Motor neuron (in vitro differentiated cells): Measurements from ENCODE around the gene UNC13C. TPM values are rescaled to one million over a fixed set of nuclear protein-coding genes. Genes with fewer than 3 reads are reported as not detected.

Experiments used
- ATAC-seq, 8 experiments: fragments of 200-7000 bp; cut with Tn5 transposase; replicated peaks in 6 of 8; 2 replicates each; pipeline ENCODE4 v1.8.0; 2021; ENCODE audit warnings: mild to moderate bottlenecking in 8 of 8, moderate library complexity in 8 of 8
- H3K27ac ChIP-seq, 2 donors: fragments of 250-450 bp; sonication (Bioruptor Pico); 2 replicates each; pipeline ENCODE4 v1.9.0; 2021; ENCODE audit warnings: antibody characterized with exemption in 2 of 2, mild to moderate bottlenecking in 2 of 2, moderate library complexity in 1 of 2
- H3K4me1 ChIP-seq, 2 donors: fragments of 250-450 bp; sonication (Bioruptor Pico); replicated peaks in 1 of 2; 2 replicates each; pipeline ENCODE4 v1.6.1; 2021; ENCODE audit warnings: antibody characterized with exemption in 2 of 2, mild to moderate bottlenecking in 2 of 2, moderate library complexity in 1 of 2
- H3K4me3 ChIP-seq, 5 donors: fragments of 250-450 bp; sonication (Bioruptor Pico); 2 replicates each; pipeline ENCODE4 v1.9.0; 2021; ENCODE audit warnings: antibody characterized with exemption in 5 of 5, mild to moderate bottlenecking in 5 of 5, moderate library complexity in 4 of 5
- WGBS, 10 experiments: fragments of 450-650 bp; shearing (Covaris generic); methylation state at CpG; one replicate each; pipeline ENCODE4 v1.0.0; 2022; 5-methylcytosine and 5-hydroxymethylcytosine counted together
- in situ Hi-C, 9 experiments: fragments of 400-800 bp; cut with MboI; loops; one replicate each; pipeline ENCODE4 v1.15.0; 2021; ENCODE audit warnings: low sequenced_read_pairs in 9 of 9, low pct_unique_long_range_greater_than_20kb in 2 of 9; ENCODE audit not compliant: unreplicated experiment in 9 of 9
- total RNA-seq, 8 experiments: library from RNA; unstranded; fragments of 300-600 nt; gene quantifications; 2 replicates each; pipeline versions ENCODE4 v1.2.3 to v1.2.4, GENCODE V29; 2022

UNC13C gene
- total RNA-seq, 8 experiments from 2014 or later: 0.10 to 1.1 (median 0.26) TPM; not detected in 2

DNA sequence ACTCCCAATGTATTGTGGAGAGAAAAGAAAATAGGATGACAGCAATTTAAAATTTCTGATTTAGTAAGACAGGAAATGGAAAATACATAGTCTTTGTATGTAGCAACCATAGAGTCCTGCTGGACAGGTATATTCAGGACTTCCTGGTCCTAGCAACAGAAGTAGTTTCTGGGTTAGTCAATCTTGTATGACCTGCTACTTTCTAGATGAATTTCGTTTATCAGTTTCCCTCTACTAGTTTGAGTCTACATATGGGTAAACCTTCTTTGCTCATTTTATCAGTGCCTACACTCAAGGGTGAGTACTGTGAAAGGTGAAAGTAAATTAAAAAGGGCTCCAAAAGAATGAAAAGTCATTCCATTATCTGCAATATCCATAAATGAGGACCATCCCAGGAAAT, 309.8 kb downstream of the UNC13C start:
- in situ Hi-C loops: no loop called here
- no peak for ATAC-seq
- no peak overlapping the region for H3K4me3 ChIP-seq
- no peak overlapping the region for H3K27ac ChIP-seq
- no peaks in the 10 kb centered on the region for H3K4me1 ChIP-seq
- 0 to 80% (median 39%) methylated on average over 1 of the region's 1 CpG; no CpG with 5 or more reads in 2 of the 10 experiments for WGBS, 10 experiments

DNA sequence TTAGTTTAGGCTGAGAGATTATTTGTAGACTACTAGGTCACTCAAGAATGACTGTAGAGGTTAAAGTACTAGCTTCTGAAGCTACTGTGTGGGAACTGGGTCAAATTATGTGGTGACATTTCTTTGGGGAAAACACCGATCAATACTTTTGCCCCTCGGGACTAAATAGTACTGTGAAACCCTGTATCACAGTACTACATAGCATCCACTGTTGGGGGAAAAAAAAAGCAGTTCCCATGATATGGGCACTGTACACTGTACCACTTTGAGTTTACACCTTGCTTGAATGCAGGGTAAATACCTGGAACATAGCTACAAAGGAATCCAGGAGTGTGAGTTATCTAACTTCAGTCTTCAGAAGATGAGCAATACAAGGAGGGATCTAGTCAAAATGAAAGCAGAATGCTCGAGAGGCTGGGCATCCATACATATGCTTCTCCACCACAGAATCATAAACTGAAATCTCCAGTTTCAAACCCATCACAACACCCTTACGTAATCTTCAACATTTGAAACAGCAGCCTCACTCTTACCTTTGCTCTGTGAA, 311.4 kb downstream of the UNC13C start:
- Histone ChIP-seq H3K4me3 (no peak overlapping the region), H3K4me1 (no peaks in the 10 kb centered on the region), H3K27ac (no peak overlapping the region)
- 33 to 100% (median 63%) methylated on average over 1 to 4 of the region's 4 CpGs; no CpG with 5 or more reads in 2 of the 10 experiments for WGBS, 10 experiments
- no peak for ATAC-seq
- in situ Hi-C loops: no loop called here

DNA sequence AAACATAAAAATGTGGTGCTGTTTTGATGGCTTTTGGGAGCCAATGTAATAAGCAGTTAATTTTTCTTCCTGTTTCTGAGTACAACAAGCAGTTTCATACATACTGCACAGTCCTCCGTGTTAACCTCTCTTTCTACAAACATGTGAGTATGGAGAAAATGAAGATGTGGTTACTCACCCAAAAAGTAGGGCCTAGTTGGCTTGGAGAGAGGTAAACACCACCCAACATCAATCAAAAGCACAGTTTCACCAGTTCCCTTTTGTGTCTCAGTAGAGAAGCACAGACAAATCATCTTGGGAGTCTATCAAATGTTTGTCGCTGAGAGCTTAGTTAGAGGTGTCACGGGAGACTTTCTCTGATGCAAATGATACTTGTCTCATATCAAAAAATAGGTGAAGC, 320.2 kb downstream of the UNC13C start:
- in situ Hi-C loops: no loop called here

DNA sequence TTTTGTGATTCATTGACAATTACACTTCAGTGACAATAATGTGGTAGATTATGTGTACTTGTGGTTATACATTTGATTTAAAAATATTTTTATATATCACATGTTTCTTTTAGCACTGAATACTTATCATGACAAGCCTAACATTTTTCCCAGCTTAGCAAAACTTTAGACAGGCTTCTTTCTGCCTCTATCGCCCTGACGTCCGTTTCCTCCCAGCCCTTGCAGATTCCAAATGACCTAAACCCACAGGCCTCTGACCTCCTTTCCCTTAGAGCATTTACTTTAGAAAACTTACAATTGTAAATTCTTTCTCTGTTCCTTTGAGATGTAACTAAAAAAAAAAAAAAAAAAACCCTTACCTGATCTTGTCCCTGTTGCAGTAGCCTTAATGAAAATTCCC, 326.1 kb downstream of the UNC13C start:
- in situ Hi-C loops: no loop called here
- WGBS, 10 experiments: 13 to 100% (median 66%) methylated on average over 1 to 3 of the region's 3 CpGs

More for the DNA sequence above, 320.2 kb downstream of the UNC13C start:
- 0 to 100% (median 68%) methylated on average over 1 to 3 of the region's 3 CpGs for WGBS, 10 experiments
- Histone ChIP-seq H3K4me1 (no peaks in the 10 kb centered on the region), H3K27ac (no peak overlapping the region), H3K4me3 (no peak overlapping the region)
- no peak for ATAC-seq

DNA sequence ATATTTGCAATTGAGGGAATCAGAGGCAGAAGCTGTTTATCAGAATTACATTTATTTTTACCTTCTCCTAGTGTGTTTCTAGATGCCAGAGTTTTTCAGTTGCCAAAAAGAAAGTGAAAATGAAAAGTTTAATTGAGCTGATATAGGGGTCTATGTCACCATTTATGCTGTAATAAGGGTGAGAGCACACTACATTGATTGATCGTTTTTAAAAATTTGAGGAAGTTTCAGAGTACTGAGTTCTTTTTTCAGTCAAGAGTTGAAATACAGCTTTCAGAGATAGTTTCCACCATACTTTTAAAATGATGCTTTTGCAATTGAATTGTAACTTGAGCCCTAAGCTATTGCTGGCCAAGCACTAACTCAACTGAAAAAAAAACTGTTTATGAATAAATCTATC, 326.9 kb downstream of the UNC13C start:
- Histone ChIP-seq H3K4me1 (no peaks in the 10 kb centered on the region), H3K4me3 (no peak overlapping the region), H3K27ac (no peak overlapping the region)
- no peak for ATAC-seq
- WGBS, 10 experiments: 0 to 89% (median 71%) methylated on average over 1 of the region's 1 CpG; no CpG with 5 or more reads in 1 of the 10 experiments
- in situ Hi-C loops: no loop called here

More for the DNA sequence above, 326.1 kb downstream of the UNC13C start:
- Histone ChIP-seq H3K27ac (no peak overlapping the region), H3K4me1 (no peaks in the 10 kb centered on the region), H3K4me3 (no peak overlapping the region)
- ATAC-seq: no peak

DNA sequence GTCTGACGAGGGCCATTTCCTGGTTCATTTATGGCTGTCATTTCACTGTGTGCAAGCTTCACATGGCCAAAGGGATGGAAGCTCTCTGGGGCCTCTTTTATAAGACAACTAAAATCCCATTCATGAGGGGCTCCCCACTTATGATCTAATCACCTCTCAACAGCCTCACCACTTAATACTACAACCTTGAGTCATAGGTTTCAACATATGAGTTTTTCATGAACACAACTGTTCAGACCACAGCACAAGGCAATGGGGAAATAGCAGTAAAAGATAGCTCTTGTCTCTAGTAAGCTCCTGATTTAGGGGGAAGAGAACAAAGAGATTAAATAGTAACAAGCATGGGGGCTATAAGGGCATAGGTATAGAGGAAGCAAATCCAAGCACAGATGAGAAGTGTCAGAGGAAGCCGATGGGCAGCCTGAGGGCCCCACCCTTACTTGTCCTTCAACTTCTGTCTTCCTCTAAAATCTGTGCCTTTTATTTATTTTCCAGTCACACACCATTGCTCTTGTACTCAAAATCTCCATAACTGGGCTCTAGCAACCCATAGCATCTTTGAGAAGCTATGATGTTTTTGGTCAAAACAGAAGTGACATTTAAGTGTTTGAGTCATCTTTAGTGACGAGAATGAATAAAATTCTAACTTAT, 329.1 kb downstream of the UNC13C start:
- H3K4me1 ChIP-seq: no peaks in the 10 kb centered on the region
- 0 to 92% (median 37%) methylated on average over 1 to 3 of the region's 3 CpGs; no CpG with 5 or more reads in 2 of the 10 experiments for WGBS, 10 experiments
- no peak overlapping the region for H3K4me3 ChIP-seq
- no peak for ATAC-seq
- no peak overlapping the region for H3K27ac ChIP-seq
- in situ Hi-C loops: no loop called here

DNA sequence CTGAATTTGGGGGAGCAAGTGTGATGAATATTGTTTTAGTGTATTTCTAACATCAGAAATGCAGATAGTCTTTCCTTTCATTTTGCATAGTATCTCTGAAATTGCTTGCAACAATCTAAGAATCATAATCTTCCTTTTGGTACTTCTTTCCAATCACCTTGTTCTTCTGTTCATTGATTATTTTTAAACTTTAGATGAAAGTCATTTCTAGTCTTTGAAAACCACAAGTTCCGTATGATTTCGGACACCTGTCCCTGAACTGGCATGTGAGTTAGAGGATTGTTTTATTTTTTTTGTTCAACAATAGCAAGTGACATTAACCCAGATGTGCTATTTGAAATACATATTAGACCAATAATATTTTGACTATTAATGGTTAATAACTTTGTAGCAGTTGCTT, 329.7 kb downstream of the UNC13C start:
- in situ Hi-C loops: no loop called here
- no peak for ATAC-seq

DNA sequence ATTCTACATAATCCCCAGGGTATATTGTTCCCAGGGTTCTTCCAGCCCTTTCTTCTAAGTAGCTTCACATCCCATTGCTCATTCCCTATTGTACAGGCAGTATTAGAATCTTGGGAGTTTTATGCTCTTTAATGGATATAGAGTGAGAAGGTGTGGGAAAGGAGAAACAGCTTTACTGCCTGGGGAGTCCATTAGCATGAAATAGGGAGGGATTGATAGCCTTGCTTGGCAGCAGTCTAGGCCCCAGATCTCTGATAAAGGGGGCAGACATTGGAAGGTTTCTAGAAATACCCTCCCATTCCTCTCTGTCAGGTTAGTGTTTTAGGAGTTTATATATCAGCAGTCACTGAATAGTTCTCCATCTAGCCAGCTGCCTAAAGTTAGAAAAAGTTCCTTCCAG, 334.3 kb downstream of the UNC13C start:
- Histone ChIP-seq H3K4me3 (no peak overlapping the region), H3K4me1 (no peaks in the 10 kb centered on the region), H3K27ac (no peak overlapping the region)
- in situ Hi-C loops: no loop called here
- no peak for ATAC-seq

More for the DNA sequence above, 329.7 kb downstream of the UNC13C start:
- H3K4me3 ChIP-seq: no peak overlapping the region
- H3K4me1 ChIP-seq: no peaks in the 10 kb centered on the region
- WGBS, 10 experiments: 17 to 100% (median 87%) methylated on average over 2 of the region's 2 CpGs; no CpG with 5 or more reads in 1 of the 10 experiments
- H3K27ac ChIP-seq: no peak overlapping the region

DNA sequence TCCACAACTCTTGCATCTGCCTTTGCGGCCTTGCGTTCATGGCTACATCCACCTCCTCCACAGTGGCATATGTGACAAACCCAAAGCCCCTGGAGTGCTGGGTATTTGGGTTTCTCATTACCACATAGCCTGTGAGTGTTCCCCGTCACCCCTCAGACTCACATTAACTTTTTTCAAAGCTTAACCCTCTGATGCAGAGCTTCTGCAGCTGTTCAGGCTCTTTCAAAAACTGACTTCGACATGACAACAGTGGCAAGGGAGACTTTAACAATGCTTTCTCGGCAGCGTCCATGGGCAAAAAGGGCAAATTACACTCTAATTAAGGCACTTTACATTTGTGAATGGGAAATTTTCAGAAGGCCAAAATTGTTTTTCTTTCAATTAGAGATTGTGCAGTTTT, 343.2 kb downstream of the UNC13C start:
- WGBS, 10 experiments: 0 to 100% (median 45%) methylated on average over 1 to 5 of the region's 6 CpGs; no CpG with 5 or more reads in 1 of the 10 experiments
- in situ Hi-C loops: no loop called here
- no peak for ATAC-seq
- H3K27ac ChIP-seq: no peak overlapping the region
- no peak overlapping the region for H3K4me3 ChIP-seq
- H3K4me1 ChIP-seq: no peaks in the 10 kb centered on the region

DNA sequence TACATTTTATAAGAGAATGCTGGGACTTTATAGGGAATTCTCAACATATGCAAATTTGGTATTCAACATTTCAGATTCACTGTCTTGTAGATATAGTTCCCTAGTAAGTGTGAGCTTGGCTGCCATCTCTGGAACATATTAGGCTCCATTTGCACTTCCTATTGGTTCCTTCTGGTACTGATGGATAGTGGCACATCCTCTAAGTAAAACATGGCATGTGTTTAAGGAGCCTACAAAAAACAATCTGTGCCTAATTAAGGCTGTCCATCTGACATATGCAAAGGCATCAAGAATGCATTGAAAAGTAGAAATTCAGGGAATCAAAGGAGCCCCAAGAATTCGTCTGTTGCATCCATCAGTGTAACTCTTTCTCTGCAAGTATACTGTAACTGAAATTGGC, 344.1 kb downstream of the UNC13C start:
- H3K4me3 ChIP-seq: no peak overlapping the region

DNA sequence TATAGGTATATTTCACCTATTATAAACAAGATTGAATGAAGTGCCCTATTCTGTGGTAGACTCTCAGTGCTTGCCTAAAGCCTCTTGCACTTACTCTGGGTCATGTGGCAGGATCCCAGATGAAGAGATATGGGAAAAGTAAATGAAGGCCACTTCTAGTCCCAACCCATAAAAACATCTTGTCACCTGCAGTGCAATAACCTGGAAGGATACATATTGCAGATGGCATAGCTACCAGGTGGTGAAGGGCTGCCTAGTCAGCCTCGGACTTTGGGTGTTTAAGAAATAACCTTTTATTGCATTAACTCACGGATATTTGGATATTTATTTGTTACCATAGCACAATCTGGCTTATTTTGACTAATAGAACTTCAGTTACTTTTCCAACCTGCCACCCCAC, 367.1 kb downstream of the UNC13C start:
- WGBS, 10 experiments: 0 to 83% (median 35%) methylated on average over 1 to 2 of the region's 2 CpGs; no CpG with 5 or more reads in 2 of the 10 experiments
- Histone ChIP-seq H3K4me3 (no peak overlapping the region), H3K27ac (no peak overlapping the region), H3K4me1 (no peaks in the 10 kb centered on the region)
- no peak for ATAC-seq
- in situ Hi-C loops: no loop called here

More for the DNA sequence above, 344.1 kb downstream of the UNC13C start:
- Histone ChIP-seq H3K27ac (no peak overlapping the region), H3K4me1 (no peaks in the 10 kb centered on the region)
- in situ Hi-C loops: no loop called here
- no peak for ATAC-seq
- WGBS, 10 experiments: 0 to 67% (median 25%) methylated on average over 1 of the region's 1 CpG; no CpG with 5 or more reads in 4 of the 10 experiments

DNA sequence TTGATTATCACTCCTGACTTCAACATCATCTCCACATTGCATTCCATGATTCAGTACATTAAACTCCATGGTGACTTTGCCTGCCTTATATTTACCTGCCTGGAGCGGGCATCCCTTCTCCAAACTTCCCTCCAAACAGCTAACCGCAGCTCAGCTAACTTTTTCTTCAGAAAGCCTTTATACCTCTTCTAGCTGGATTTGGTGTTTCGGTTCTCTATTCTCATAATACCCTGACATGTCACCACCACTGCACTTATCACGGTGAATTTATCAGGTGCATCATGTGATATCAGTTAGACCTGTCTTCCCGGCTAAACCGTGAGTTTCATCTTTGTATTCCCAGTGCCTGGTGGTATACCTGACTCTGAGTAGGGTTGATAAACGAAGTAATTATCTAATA, 367.6 kb downstream of the UNC13C start:
- WGBS, 10 experiments: 3 to 80% (median 54%) methylated on average over 3 to 7 of the region's 7 CpGs
- Histone ChIP-seq H3K4me1 (no peaks in the 10 kb centered on the region), H3K4me3 (no peak overlapping the region), H3K27ac (no peak overlapping the region)
- in situ Hi-C loops: no loop called here
- no peak for ATAC-seq

DNA sequence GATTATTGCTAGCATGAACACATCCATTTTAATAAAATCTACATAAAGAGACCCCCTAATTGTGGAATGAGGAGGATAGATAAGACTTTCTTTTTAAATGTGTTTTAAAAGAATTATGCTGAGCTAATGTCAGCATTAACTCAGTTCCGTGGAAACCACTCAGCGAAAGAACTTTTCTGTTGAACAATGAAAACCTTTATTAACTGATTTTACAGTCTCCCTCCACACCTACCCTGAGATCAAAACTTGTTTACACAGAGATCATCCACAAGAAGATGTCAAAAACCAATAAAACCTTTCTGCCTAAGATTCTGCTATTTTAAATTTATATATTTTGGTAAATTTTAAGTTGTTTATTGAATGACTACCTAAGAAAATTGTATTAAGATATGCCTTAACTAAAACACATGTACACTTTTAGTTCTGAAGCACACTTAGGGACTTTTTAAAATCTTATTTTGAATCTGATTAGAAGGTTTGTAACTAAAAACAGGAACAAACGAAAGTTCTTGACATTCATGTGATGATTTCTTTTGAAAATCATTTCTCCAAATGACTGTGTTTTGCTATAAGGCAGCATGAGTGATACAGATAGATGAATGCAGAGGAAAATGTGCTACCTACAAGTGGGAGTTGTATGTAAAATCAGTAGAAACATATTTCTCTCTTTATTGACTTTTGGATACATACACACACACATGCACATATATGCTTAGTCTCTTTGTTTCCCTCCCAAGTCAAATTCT, 369.0 kb downstream of the UNC13C start:
- ATAC-seq: no peak
- in situ Hi-C loops: no loop called here
- no peak overlapping the region for H3K4me3 ChIP-seq
- WGBS, 10 experiments: 5 to 82% (median 56%) methylated on average over 2 to 3 of the region's 3 CpGs
- H3K27ac ChIP-seq: no peak overlapping the region
- H3K4me1 ChIP-seq: no peaks in the 10 kb centered on the region
